Left lobe of liver (tissue), 2 donors: ENCODE data around the gene POMGNT1. TPM values are rescaled to one million over a fixed set of nuclear protein-coding genes. Genes with fewer than 3 reads are reported as not detected.
"Not testable (repeated sequence)": the region's sequence is repeated elsewhere in the genome, so short reads cannot be mapped to it uniquely, and the experiment has no call there.

ENCODE experiments used
- ATAC-seq: fragments of 200-7000 bp; cut with Tn5 transposase; one replicate; pipeline ENCODE4 v1.9.1; 2020; ENCODE audit warnings: mild to moderate bottlenecking, moderate library complexity
- DNase-seq: peaks from one replicate; pipeline ENCODE4 v3.0.0-alpha.2; 2020; ENCODE audit warnings: low spot score
- total RNA-seq: library from RNA; stranded (reverse); gene quantifications from one replicate; pipeline ENCODE4 v1.2.1, GENCODE V29; 2021
- donor health status: DM: no; HTN: no; CAD: no; lungs with moderate emphysema.
- donor health status: DM: no; HTN: yes; CAD: no.

The POMGNT1 gene
- total RNA-seq, result 39.8 TPM

GRCh38 chr1:46197964-46198811 lies at the start of gene POMGNT1:
TSS of gene POMGNT1 (minus strand) at chr1:46198434. CDS start at chr1:46197821, 613 bp downstream.
- ATAC-seq (peak; percentile 89), DNase-seq (peak; percentile 80)

DNA sequence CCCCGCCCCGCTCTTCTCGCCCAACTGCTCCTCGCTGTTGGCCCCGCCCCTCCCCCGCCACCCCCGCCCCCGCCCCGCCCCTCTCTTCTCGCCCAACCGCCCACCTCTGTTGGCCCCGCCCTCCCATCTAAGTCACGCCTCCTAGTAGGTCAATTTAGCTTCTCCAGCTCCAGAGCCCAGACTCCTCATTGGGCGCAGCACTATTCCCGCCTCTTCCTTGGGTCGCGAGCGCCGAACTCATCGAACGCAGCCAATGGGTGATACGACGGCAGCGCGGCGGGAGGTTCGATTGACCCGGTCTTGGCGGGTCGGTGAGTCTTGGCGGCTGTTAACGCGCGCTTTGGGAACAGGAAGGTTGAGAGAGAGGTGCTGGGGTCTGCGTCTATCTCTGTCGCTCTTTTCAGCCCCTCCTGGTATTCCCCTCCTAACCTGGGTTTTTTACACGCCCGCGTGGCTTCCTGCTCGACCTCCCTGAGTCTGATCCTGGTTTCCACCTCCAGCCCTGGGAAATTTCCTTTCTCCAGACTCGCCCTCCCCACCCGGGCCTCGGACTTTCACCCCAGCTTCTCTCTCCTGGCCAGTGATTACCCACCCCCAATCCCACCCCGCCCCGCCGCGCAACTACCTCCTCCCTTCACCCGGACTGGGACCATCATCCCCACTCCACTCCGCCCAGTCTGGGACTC lies 49.3 kb upstream of the POMGNT1 start, which contains the start of gene RAD54L:
RAD54L (plus strand) TSS at position 328 of the 686 bp plus-strand sequence. CDS start 643 bp downstream, outside the sequence.
- DNase-seq (peak; percentile 96), ATAC-seq (peak; percentile 93)

DNA sequence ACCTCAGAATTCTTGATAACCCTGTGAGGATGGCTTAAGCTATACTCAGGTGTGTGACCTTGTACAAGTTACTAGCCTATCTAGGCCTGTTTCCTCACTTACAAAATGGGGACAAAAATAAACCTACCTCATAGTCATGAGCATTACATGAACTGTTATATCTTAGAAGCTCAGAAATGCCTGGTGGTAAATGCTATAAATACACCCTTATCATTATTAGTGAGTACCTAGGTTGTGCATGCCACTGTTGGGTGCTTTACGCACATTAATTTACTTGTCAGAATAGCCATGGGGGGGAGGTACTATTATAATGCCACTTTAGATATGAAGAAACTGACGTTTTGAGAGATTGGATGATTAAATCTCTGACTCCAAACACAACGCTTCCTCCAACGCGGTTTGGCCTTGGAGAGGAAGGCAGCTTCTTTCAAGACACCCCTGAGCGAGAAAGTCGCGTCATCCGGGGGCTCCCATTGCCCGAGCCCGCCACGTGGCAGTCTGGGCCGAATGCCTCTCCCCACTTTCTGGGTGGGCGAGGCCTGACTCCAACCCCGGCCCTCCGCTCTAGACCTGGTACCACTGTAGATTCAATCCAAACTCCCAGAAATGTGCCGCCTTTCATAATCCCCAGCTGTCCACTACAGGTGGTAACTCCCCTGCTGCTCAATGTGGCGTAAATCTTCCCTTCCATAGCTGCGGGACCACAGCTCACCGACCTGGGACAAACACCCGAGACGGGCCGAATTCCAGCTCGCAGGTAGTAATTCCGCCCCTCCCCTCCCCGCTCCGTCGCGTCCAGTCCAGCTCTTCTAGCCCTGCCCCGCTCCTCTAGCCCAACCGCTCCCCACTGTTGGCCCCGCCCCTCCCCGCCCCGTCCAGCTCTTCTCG lies 48.6 kb upstream of the POMGNT1 start:
- DNase-seq, result peak; percentile 92
- ATAC-seq, result peak; percentile 90

DNA sequence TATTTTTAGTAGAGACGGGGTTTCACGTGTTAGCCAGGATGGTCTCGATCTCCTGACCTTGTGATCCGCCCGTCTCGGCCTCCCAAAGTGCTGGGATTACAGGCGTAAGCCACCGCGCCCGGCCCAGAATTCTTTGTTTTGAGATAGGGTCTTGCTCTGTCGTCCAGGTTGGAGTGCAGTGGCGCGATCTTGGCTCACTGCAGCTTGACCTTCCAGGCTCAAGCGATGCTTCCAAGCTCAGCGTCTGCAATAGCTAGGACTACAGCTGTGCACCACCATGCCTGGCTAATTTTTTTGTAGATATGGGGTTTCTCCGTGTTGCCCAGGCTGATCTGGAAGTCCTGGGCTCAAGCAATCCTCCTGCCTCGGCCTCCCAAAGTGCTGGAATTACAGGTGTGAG lies 47.9 kb upstream of the POMGNT1 start:
- not testable (repeated sequence) for DNase-seq, ATAC-seq

DNA sequence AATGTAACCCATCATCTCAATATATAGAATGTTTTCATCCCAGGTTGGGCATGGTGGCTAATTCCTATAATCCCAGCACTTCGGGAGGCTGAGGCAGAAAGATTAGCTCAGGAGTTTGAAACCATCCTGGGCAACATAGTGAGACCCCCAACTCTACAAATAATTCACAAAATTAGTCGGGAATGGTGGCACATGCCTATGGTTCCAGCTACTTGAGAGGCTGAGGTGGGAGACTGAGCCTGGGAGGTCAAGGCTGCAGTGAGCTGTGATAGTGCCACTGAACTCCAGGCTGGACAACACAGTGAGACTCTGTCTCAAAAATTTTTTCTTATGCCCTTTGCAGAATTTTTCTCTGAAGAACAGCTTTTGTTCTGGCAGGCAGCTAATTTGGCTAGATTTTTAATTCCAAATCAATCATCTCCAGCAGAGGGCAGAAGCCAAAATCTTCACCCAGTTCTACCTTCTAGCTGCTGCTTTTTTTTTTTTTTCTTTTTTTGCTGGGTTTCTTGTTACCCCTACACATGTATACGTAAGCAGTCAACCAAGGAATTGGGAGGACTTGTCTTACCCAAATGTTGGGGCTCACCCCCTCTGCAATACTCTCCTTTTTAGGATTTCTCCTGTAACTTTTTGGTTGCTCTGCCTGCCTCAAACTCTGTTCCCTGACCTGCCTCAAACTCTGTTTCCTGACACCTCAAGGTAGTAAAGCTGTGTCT lies 46.6 kb upstream of the POMGNT1 start:
- no peak for ATAC-seq
- no peak for DNase-seq

GRCh38 chr1:46243831-46244230 lies 45.6 kb upstream of the POMGNT1 start:
- ATAC-seq, DNase-seq: not testable (repeated sequence)

GRCh38 chr1:46242918-46243317 lies 44.7 kb upstream of the POMGNT1 start:
- DNase-seq (no peak), ATAC-seq (no peak)

GRCh38 chr1:46241733-46242132 lies 43.5 kb upstream of the POMGNT1 start:
- ATAC-seq, DNase-seq: not testable (repeated sequence)

DNA sequence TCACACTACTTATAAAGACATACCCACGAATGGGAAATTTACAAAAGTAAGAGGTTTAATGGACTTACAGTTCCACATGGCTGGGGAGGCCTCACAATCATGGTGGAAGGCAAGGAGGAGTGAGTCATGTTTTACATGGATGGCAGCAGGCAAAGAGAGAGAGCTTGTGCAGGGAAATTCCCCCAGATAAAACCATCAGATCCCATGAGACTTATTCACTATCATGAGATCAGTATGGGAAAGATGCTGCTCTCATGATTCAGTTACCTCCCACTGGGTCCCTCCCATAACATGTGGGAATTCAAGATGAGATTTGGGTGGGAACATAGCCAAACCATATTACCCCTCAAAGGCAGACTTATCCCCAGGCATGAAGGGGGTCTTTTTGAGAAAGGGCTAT lies 40.6 kb upstream of the POMGNT1 start:
- not testable (repeated sequence) for DNase-seq, ATAC-seq

GRCh38 chr1:46236882-46237281 lies 38.6 kb upstream of the POMGNT1 start:
- no peak for DNase-seq

GRCh38 chr1:46231231-46231630 lies 33.0 kb upstream of the POMGNT1 start:
- not testable (repeated sequence) for DNase-seq, ATAC-seq

More at GRCh38 chr1:46236882-46237281, 38.6 kb upstream of the POMGNT1 start:
- no peak for ATAC-seq

DNA sequence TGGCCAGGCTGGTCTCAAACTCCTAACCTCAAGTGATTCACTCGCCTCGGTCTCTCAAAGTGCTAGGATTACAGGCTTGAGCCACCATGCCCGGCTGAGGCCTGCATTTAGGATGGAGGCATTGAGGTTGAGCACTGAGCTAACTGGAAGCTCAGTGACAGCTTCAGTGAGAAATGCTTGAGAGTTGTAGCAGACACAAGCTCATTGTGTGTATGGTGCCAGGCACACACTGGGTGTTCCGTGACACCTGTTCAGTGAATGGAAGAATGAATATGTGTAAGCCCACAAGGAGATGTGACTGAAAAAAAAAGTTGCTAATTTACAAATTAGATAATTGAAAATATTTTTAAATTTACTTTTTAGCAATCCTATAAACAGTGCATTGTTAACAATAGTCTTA lies 26.7 kb upstream of the POMGNT1 start:
- ATAC-seq (no peak), DNase-seq (no peak)

DNA sequence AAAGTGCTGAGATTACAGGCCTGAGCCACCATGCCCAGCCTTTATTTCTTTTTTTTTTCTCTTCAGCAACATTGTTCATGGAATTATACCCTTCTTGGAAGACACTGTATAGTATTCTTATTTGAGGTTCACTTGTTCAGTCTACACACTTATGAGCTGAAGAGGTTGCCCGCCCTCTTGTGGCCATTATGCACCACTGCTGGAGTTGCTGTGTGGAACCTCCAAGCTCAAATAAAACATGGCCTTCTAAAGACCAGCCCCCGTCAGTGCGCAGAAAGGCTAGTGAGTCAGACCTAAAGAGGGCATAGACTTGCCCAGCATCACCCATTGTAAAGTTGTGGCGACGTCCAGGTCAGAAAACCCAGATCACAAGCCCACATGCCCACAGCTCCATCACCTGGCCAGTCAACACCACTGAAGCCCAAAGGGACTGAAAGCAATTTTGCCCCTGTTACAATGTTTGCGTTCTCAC lies 25.3 kb upstream of the POMGNT1 start:
- ATAC-seq (peak; percentile 99), DNase-seq (peak; percentile 62)

DNA sequence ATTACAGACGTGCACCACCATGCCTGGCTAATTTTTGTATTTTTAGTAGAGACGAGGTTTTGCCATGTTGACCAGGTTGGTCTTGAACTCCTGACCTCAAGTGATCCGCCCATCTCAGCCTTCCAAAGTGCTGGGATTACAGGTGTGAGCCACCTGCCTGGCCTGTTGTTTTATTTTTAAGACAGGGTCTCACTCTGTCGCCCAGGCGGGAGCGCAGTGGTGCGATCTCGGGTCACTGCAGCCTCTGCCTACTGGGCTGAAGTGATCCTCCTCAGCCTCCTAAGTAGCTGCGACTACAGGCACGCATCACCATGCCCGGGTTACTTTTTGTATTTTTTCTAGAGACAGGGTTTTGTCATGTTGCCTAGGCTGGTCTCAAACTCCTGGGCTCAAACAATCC lies 24.8 kb upstream of the POMGNT1 start:
- ATAC-seq, DNase-seq: not testable (repeated sequence)

GRCh38 chr1:46221749-46222148 lies 23.5 kb upstream of the POMGNT1 start:
- DNase-seq (no peak), ATAC-seq (no peak)

DNA sequence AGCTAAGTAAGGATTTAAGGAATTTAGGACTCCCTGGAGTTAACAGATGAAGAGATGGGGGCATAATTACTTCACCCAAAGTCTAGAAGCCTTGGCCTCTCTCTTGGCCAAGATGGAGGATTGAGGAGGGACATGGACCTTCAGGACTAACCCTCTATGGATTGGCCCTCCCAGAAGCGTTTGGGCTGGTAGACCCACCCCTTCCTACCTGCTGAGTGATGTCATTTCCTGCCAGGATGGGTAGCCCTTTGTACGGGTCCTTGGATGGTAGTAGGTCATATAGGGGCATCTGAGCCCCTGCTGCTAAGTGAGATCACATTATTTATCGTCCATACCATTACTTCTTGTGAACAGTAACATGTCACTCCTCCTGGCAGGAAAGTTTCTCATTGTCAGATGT lies 22.6 kb upstream of the POMGNT1 start:
- DNase-seq (no peak), ATAC-seq (no peak)

DNA sequence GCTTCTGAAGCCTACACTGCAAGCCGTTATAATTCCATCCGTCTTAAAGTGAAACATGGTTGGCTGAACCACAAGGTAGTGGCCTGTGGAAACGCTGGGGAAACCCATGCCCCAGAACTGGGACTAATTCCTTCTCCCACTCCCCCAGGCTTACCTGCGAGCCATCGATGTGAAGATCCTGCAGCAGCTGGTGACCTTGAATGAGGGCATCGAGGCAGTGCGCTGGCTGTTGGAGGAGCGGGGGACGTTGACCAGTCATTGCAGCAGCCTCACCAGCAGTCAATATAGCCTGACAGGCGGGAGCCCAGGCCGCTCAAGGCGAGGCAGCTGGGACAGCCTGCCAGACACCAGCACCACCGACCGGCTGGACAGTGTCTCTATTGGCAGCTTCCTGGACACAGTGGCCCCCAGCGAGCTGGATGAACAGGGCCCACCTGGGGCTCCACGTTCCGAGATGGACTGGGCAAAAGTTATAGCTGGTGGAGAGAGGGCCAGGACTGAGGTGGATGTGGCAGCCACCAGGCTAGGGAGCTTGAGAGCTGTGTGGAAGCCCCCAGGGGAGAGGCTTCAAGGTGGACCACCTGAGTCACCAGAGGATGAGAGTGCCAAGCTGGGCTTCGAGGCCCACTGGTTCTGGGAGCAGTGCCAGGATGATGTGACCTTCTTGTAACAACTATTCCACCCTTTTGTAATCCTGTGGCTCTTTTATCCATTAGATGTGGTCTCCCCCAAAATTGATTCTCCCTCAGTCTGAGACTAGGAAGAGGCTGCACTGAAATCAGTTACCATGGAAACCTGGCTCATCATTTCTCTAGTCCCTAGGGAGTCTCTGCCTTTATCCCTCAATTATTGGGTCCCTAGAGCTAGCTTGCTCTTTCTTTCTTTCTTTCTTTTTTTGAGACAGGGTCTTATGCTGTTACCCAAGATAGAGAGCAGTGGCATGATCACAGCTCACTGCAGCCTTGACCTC lies 21.6 kb upstream of the POMGNT1 start:
- no peak for ATAC-seq
- DNase-seq, result no peak

GRCh38 chr1:46218443-46218842 lies 20.2 kb upstream of the POMGNT1 start:
- DNase-seq, result no peak
- no peak for ATAC-seq

DNA sequence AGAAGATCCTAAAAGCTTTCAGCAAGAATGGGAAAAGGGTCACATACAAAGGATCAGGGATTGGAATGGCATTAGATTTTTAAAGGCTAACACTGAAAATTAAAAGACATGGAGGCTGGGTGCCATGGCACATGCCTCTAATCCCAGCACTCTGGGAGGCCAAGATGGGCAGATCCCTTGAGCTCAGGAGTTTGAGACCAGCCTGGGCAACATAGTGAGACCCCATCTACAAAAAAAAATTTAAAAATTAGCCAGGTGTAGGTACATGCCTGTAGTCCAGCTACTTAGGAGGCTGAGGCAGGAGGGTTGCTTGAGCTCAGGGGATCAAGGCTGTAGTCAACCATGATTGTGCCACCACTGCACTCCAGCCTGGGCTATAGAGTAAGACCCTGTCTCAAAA lies 17.3 kb upstream of the POMGNT1 start:
- ATAC-seq (no peak), DNase-seq (no peak)
